Breast epithelium (tissue), 4 donors: ENCODE data around the gene GNAO1. TPM values are rescaled to one million over a fixed set of nuclear protein-coding genes. Genes with fewer than 3 reads are reported as not detected.

ENCODE experiments used
- DNase-seq, 2 donors: peaks; one replicate each; pipeline ENCODE4 v3.0.0-alpha.2; 2019; ENCODE audit warnings: low spot score in 2 of 2
- H3K27ac ChIP-seq, 2 donors: fragments of 200-600 bp; sonication (generic) in 1 of 2; one replicate each; pipeline ENCODE4 v1.5.1; 2016 to 2019; ENCODE audit warnings: mild to moderate bottlenecking in 1 of 2
- H3K27me3 ChIP-seq, 2 donors: fragments of 200-600 bp; sonication (generic) in 1 of 2; one replicate each; pipeline versions ENCODE4 v1.5.1 to v1.6.0; 2017 to 2019; ENCODE audit warnings: control low read depth in 1 of 2, mild to moderate bottlenecking in 1 of 2
- H3K36me3 ChIP-seq: fragments of 200-600 bp; one replicate; pipeline ENCODE4 v1.5.1; 2019
- H3K4me1 ChIP-seq, 2 donors: fragments of 200-600 bp; sonication (generic); one replicate each; pipeline ENCODE4 v1.5.1; 2016 to 2019; ENCODE audit warnings: control low read depth in 1 of 2
- H3K4me3 ChIP-seq, 3 donors: fragments of 200-600 bp; sonication (generic); 1 replicate in 2 of 3; 2 replicates in 1 of 3; pipeline ENCODE4 v1.5.1; 2016 to 2019; ENCODE audit warnings: mild to moderate bottlenecking in 3 of 3, moderate library complexity in 2 of 3
- H3K9me3 ChIP-seq, 2 donors: fragments of 200-600 bp; sonication (generic) in 1 of 2; one replicate each; pipeline ENCODE4 v1.5.1; 2016 to 2019; ENCODE audit warnings: control low read depth in 1 of 2
- POLR2A ChIP-seq: fragments of 450-650 bp; IDR thresholded peaks from one replicate; pipeline ENCODE4 v1.6.1; 2016; ENCODE audit warnings: antibody characterized with exemption, mild to moderate bottlenecking, moderate library complexity
- POLR2AphosphoS5 ChIP-seq, 3 donors: sonication (generic); formaldehyde crosslinking; IDR thresholded peaks; one replicate each; pipeline ENCODE4 v1.6.1; 2017; ENCODE audit warnings: antibody characterized with exemption in 3 of 3
- intact Hi-C: fragments of 100-400 bp; cut with DNase I; formaldehyde crosslinking; loops from one replicate; pipeline ENCODE4 v1.15.1; 2023; ENCODE audit warnings: low total_unique reads
- total RNA-seq, 3 donors: library from RNA; depleted of rRNA; stranded (reverse); fragments of >200 nt; gene quantifications; one replicate each; pipeline ENCODE4 v1.1.0, GENCODE V29; 2016
- TF ChIP-seq, protein P1 (sequence below), 3 donors: fragments of 450-650 bp; IDR thresholded peaks; one replicate each; pipeline ENCODE4 v1.5.1; 2016 to 2017; ENCODE audit warnings: antibody characterized with exemption in 3 of 3, mild to moderate bottlenecking in 3 of 3, moderate library complexity in 3 of 3

GNAO1 gene
- total RNA-seq, 3 donors from 2014 or later: 0.96 to 1.9 (median 0.98) TPM

DNA sequence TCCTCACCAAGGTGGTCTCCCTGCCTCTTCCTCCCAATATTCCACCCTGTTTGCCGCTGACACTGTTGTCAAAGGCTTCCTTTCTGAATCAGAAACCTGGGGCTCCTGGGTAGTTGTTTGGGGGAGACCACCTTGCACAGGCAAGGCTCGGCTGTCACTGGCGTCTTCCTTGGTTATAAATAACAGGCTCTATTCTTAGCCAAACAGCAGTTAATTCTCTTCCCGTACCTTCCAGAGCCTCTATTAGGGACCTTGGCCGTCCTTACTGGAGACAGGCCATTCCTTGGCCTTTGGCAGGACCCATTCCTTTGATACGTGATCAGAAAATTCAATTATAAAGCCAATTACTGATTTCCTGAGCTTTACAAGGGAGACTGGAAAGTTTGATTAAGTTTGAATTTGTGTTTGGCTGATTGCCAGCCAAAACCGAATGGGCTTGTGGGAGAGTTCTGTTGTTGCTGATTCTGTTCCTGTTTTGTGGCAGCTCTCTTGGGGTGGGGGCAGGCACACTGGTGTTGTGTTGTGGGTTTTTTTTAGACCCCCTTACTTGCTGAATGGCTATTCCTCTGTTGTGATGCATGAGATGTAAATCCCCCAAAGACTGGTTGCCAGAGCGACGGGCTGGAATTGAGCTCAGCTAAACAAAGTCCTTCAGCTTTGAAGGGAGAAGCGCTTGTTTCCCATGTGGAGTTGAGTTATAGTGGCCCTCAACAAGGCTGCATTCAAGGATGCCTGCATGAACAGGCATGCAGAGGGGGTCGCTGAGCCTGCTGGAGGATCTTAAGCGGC lies 104.6 kb downstream of the GNAO1 start:
- no peaks in the 10 kb centered on the region for H3K36me3 ChIP-seq
- H3K27me3 ChIP-seq: no peaks in the 10 kb centered on the region
- H3K27ac ChIP-seq: no peak overlapping the region
- TF ChIP-seq POLR2A (no peak), POLR2AphosphoS5 (IDR thresholded peaks at IDR 0.05) (no peak)
- TF ChIP-seq, protein P1, sequence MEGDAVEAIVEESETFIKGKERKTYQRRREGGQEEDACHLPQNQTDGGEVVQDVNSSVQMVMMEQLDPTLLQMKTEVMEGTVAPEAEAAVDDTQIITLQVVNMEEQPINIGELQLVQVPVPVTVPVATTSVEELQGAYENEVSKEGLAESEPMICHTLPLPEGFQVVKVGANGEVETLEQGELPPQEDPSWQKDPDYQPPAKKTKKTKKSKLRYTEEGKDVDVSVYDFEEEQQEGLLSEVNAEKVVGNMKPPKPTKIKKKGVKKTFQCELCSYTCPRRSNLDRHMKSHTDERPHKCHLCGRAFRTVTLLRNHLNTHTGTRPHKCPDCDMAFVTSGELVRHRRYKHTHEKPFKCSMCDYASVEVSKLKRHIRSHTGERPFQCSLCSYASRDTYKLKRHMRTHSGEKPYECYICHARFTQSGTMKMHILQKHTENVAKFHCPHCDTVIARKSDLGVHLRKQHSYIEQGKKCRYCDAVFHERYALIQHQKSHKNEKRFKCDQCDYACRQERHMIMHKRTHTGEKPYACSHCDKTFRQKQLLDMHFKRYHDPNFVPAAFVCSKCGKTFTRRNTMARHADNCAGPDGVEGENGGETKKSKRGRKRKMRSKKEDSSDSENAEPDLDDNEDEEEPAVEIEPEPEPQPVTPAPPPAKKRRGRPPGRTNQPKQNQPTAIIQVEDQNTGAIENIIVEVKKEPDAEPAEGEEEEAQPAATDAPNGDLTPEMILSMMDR (IDR thresholded peaks at IDR 0.05): no peak
- no peaks in the 10 kb centered on the region for H3K4me1 ChIP-seq
- no peak for DNase-seq
- H3K9me3 ChIP-seq: no peaks in the 10 kb centered on the region
- no peak overlapping the region for H3K4me3 ChIP-seq
- intact Hi-C loops: no loop called here

DNA sequence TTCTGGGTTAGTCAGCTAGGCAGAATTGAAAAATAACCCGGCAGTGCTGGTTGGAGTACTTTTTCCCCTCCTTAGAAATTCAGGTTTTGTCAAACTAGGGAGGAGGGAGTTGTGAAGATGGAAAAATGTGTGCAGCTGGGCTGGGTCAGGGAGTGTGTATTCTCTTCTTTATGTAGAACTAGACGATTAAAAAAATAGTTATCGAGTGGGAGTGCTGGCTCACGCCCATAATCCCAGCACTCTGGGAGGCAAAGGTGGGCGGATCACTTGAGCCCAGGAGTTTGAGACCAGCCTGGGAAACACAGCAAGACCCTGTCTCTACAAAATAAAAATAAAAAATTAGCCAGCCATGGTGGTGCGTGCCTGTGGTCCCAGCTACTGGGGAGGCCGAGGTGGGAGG lies 106.4 kb downstream of the GNAO1 start:
- Histone ChIP-seq H3K27ac (no peak overlapping the region), H3K4me1 (no peaks in the 10 kb centered on the region), H3K9me3 (no peaks in the 10 kb centered on the region), H3K4me3 (no peak overlapping the region), H3K36me3 (no peaks in the 10 kb centered on the region), H3K27me3 (no peaks in the 10 kb centered on the region)
- TF ChIP-seq POLR2AphosphoS5 (IDR thresholded peaks at IDR 0.05) (no peak), POLR2A (no peak)
- no peak for DNase-seq
- intact Hi-C loops: no loop called here

DNA sequence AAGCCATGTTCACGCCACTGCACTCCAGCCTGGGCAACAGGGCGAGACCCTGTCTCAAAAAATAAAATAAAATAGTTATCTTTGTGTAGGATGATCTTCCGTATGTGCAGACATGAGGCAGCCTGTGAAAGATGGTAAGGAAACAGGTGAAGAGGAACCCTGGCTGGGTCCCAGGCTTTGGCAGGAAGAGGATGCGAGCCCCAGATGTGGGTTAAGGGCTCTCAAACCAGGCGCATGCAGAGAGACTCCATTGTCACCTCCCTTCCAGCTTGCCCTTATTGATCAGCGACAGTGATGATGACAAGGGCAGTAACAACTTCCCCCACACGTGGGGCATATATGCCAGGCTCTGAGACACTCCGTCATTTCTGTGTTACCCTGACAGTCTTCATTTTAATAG lies 106.8 kb downstream of the GNAO1 start:
- no peak overlapping the region for H3K27ac ChIP-seq
- intact Hi-C loops: no loop called here
- H3K9me3 ChIP-seq: no peaks in the 10 kb centered on the region
- DNase-seq: no peak
- no peak for TF ChIP-seq POLR2AphosphoS5 (IDR thresholded peaks at IDR 0.05)
- no peak for TF ChIP-seq POLR2A
- TF ChIP-seq, protein P1 (IDR thresholded peaks at IDR 0.05): no peak
- no peaks in the 10 kb centered on the region for H3K27me3 ChIP-seq
- H3K4me3 ChIP-seq: no peak overlapping the region
- H3K4me1 ChIP-seq: no peaks in the 10 kb centered on the region
- H3K36me3 ChIP-seq: no peaks in the 10 kb centered on the region

DNA sequence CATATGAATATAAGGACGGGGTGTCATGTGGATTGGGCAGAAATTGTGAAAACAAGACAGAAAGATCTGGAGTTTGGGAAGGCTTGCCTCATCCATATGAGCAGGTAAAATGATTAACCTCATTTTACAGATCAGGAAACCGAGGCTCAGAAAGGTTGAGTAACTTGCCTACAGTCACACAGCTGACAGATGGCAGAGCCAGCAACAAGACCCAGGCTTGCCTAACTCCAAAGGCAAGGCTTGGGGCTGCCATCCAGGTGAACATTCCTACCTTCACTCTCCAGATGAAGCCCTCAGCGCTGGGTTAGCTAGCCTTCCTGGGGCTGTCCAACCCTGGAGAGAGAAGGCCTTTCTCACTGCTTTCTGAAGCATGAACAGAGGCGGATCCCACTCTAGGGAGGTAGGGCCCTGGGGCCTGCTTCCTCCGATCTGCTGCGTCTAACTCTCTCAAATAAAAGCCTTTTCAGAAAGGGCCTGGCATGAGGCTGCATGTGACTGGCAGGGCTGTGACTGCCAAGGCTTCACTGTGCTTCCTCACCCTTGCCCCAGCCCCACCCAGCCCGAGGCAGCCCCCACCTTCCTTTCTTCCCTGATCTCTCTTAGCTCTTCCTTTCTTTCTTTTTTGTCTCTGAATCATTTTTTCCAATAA lies 107.8 kb downstream of the GNAO1 start:
- H3K27ac ChIP-seq: peak overlapping the region; percentile 33 to 38

DNA sequence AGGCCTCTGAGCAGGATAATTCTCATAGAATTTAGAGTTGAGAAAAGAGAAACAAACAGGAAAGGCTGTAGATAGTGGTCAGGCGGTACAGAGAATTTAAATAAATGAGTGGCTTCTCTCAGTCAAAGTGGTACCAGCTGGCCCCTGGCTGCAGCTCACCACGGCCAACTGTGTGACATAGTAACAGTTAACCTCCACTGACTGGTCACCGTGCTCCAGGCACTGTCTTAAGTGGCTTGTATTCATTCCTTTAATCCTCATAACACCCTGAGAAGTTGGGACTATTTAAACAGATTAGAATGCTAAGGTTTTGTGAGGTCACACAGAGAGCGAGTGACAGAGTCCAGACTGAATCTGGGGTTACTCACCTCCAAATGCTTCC lies 108.9 kb downstream of the GNAO1 start:
- TF ChIP-seq POLR2AphosphoS5 (IDR thresholded peaks at IDR 0.05): no peak
- no peak for DNase-seq
- intact Hi-C loops: no loop called here
- no peak overlapping the region for H3K4me3 ChIP-seq
- no peaks in the 10 kb centered on the region for H3K9me3 ChIP-seq
- no peak overlapping the region for H3K27ac ChIP-seq
- H3K36me3 ChIP-seq: no peaks in the 10 kb centered on the region
- no peaks in the 10 kb centered on the region for H3K4me1 ChIP-seq
- no peaks in the 10 kb centered on the region for H3K27me3 ChIP-seq

More for the DNA sequence above, 107.8 kb downstream of the GNAO1 start:
- intact Hi-C loops: no loop called here
- no peaks in the 10 kb centered on the region for H3K4me1 ChIP-seq
- no peak for DNase-seq
- H3K36me3 ChIP-seq: no peaks in the 10 kb centered on the region
- H3K27me3 ChIP-seq: no peaks in the 10 kb centered on the region
- no peaks in the 10 kb centered on the region for H3K9me3 ChIP-seq
- TF ChIP-seq, protein P1 (IDR thresholded peaks at IDR 0.05): no peak
- TF ChIP-seq POLR2A (no peak), POLR2AphosphoS5 (IDR thresholded peaks at IDR 0.05) (no peak)
- H3K4me3 ChIP-seq: no peak overlapping the region
